ENCODE data around the gene GINS1. TPM values are rescaled to one million over a fixed set of nuclear protein-coding genes. Genes with fewer than 3 reads are reported as not detected.

GINS1 gene
- total and polyA plus RNA-seq, 2 of the 13 experiments (the other 11 are each of a cell fraction or from before 2014, with no cell fraction given), result 14.6 to 59.9 TPM

GRCh38 chr20:25399037-25399430 is 8.4 kb upstream of the GINS1 start (continued):
- TF ChIP-seq, protein P1, sequence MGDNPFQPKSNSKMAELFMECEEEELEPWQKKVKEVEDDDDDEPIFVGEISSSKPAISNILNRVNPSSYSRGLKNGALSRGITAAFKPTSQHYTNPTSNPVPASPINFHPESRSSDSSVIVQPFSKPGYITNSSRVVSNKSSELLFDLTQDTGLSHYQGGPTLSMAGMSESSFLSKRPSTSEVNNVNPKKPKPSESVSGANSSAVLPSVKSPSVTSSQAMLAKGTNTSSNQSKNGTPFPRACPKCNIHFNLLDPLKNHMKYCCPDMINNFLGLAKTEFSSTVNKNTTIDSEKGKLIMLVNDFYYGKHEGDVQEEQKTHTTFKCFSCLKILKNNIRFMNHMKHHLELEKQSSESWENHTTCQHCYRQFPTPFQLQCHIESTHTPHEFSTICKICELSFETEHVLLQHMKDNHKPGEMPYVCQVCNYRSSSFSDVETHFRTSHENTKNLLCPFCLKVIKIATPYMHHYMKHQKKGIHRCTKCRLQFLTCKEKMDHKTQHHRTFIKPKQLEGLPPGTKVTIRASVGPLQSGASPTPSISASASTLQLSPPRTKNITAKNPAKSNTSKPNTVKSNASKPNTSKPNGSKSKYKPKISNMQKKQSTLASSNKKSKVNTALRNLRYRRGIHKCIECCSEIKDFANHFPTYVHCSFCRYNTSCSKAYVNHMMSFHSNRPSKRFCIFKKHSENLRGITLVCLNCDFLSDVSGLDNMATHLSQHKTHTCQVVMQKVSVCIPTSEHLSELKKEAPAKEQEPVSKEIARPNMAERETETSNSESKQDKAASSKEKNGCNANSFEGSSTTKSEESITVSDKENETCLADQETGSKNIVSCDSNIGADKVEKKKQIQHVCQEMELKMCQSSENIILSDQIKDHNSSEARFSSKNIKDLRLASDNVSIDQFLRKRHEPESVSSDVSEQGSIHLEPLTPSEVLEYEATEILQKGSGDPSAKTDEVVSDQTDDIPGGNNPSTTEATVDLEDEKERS (CRISPR knock-in tag; IDR thresholded peaks at IDR 0.05), result 0 out of 2 replicates have a peak, but pooled peaks have one; percentile 46
- TF ChIP-seq POGZ (CRISPR knock-in tag; IDR thresholded peaks at IDR 0.05) (no peak), EEA1 (CRISPR knock-in tag; IDR thresholded peaks at IDR 0.05; ENCODE audit: borderline replicate concordance) (no peak), RXRB (CRISPR knock-in tag; IDR thresholded peaks at IDR 0.05; ENCODE audit: borderline replicate concordance) (0 out of 2 replicates have a peak, but pooled peaks have one; percentile 34), PRDM10 (CRISPR knock-in tag; IDR thresholded peaks at IDR 0.05; ENCODE audit: low read depth) (0 out of 2 replicates have a peak, but pooled peaks have one; percentile 20), ARID5B (CRISPR knock-in tag; IDR thresholded peaks at IDR 0.05) (0 out of 2 replicates have a peak, but pooled peaks have one; percentile 33), SOX6 (IDR thresholded peaks at IDR 0.05) (no peak), SOX6 (CRISPR knock-in tag; IDR thresholded peaks at IDR 0.05) (peak; percentile 49; the same call in 1 of the 2 replicates), MIER2 (CRISPR knock-in tag; IDR thresholded peaks at IDR 0.05) (no peak), ZFP62 (CRISPR knock-in tag; IDR thresholded peaks at IDR 0.05) (no peak), KDM3A (CRISPR knock-in tag; IDR thresholded peaks at IDR 0.05; ENCODE audit: low read depth) (no peak), THAP11 (CRISPR knock-in tag; IDR thresholded peaks at IDR 0.05) (0 out of 2 replicates have a peak, but pooled peaks have one; percentile 33), ERF (CRISPR knock-in tag; IDR thresholded peaks at IDR 0.05) (0 out of 2 replicates have a peak, but pooled peaks have one; percentile 33), GLI4 (CRISPR knock-in tag; IDR thresholded peaks at IDR 0.05; ENCODE audit: borderline replicate concordance) (0 out of 2 replicates have a peak, but pooled peaks have one; percentile 62), ZEB1 (IDR thresholded peaks at IDR 0.05; ENCODE audit: insufficient replicate concordance, low read depth) (peak; percentile 12), TARDBP (CRISPR knock-in tag; IDR thresholded peaks at IDR 0.05) (0 out of 2 replicates have a peak, but pooled peaks have one; percentile 33), CREM (IDR thresholded peaks at IDR 0.05) (0 out of 2 replicates have a peak, but pooled peaks have one; percentile 14), CREM (CRISPR knock-in tag; IDR thresholded peaks at IDR 0.05) (no peak), SOX5 (CRISPR knock-in tag; IDR thresholded peaks at IDR 0.05; ENCODE audit: borderline replicate concordance) (peak; percentile 44), ZNF354B (CRISPR knock-in tag; IDR thresholded peaks at IDR 0.05) (0 out of 2 replicates have a peak, but pooled peaks have one; percentile 20), THYN1 (CRISPR knock-in tag; IDR thresholded peaks at IDR 0.05; ENCODE audit: borderline replicate concordance, low read depth) (peak; percentile 53; the same call in 1 of the 2 replicates)

All from HepG2 (cell line).